H1 (cell line): Measurements from ENCODE around the gene ACOT12.

Source experiments
- CTCF ChIP-seq, 3 experiments: IDR thresholded peaks; 1 replicate in 2 of 3; 2 replicates in 1 of 3; pipeline versions ENCODE4 v1.5.1 to v1.6.1; 2011; ENCODE audit warnings: low read length in 3 of 3, mild to moderate bottlenecking in 3 of 3, inconsistent platforms in 2 of 3, low read depth in 1 of 3, moderate library complexity in 1 of 3; ENCODE audit not compliant: insufficient read depth in 1 of 3; ENCODE audit errors: control extremely low read depth in 1 of 3
- POLR2A ChIP-seq, 2 experiments: IDR thresholded peaks; 1 replicate in 1 of 2; 2 replicates in 1 of 2; pipeline ENCODE4 v1.6.1; 2011; ENCODE audit warnings: low read depth in 2 of 2, low read length in 2 of 2, mild to moderate bottlenecking in 2 of 2; ENCODE audit errors: control extremely low read depth in 1 of 2
- POU5F1 ChIP-seq: IDR thresholded peaks from 2 replicates; pipeline ENCODE4 v1.6.1; 2011; ENCODE audit warnings: low read depth, mild to moderate bottlenecking, low read length, moderate library complexity
- SAP30 ChIP-seq: fragments of 300-600 bp; sonication (generic); IDR thresholded peaks from 2 replicates; pipeline ENCODE4 v1.7.1; 2012; ENCODE audit warnings: low read length, moderate library complexity, mild to moderate bottlenecking, inconsistent platforms; ENCODE audit not compliant: insufficient read depth, insufficient replicate concordance
- SIN3A ChIP-seq, 2 experiments: IDR thresholded peaks in 1 of 2; conservative IDR thresholded peaks in 1 of 2; 2 replicates each; pipeline ENCODE4 v1.6.1; 2011 to 2012; ENCODE audit warnings: low read length in 2 of 2, improper control_type of control experiment in 1 of 2, low read depth in 1 of 2, mild to moderate bottlenecking in 1 of 2
- TAF1 ChIP-seq: IDR thresholded peaks from 2 replicates; pipeline ENCODE4 v1.6.1; 2011; ENCODE audit warnings: mild to moderate bottlenecking, low read depth, low read length
- YY1 ChIP-seq: IDR thresholded peaks from 2 replicates; pipeline ENCODE4 v1.6.1; 2011; ENCODE audit warnings: low read depth, mild to moderate bottlenecking, low read length

GRCh38 chr5:81288021-81288433 is 105.9 kb downstream of the ACOT12 start:
- no peak for TF ChIP-seq YY1
- no peak for TF ChIP-seq SAP30
- TF ChIP-seq POU5F1, result no peak
- no peak for TF ChIP-seq CTCF (IDR thresholded peaks at IDR 0.05; ENCODE audit: control extremely low read depth in 1 of 3, insufficient read depth in 1 of 3, low read depth in 1 of 3, low read length in 3 of 3)
- TF ChIP-seq TAF1, result no peak
- no peak for TF ChIP-seq SIN3A (conservative IDR thresholded peaks at IDR 0.05 in 1 of 2, IDR thresholded peaks at IDR 0.05 in 1 of 2; ENCODE audit: low read depth in 1 of 2, low read length in 2 of 2)
- TF ChIP-seq POLR2A (IDR thresholded peaks at IDR 0.05; ENCODE audit: control extremely low read depth in 1 of 2, low read depth in 2 of 2, low read length in 2 of 2), result no peak
